HepG2 (cell line): ENCODE results near the gene TMEM250. TPM values are rescaled to one million over a fixed set of nuclear protein-coding genes. Genes with fewer than 3 reads are reported as not detected.

Experiments
- DNMT1 ChIP-seq: sonication (generic); formaldehyde crosslinking; IDR thresholded peaks from 2 replicates; pipeline ENCODE4 v1.5.1; 2020; ENCODE audit warnings: mild to moderate bottlenecking, missing genetic modification reagents
- E2F1 ChIP-seq: sonication (generic); formaldehyde crosslinking; IDR thresholded peaks from 2 replicates; pipeline ENCODE4 v1.5.0; 2020; ENCODE audit warnings: missing genetic modification reagents
- E2F2 ChIP-seq: sonication (generic); formaldehyde crosslinking; IDR thresholded peaks from 2 replicates; pipeline ENCODE4 v1.4.0; 2020; ENCODE audit warnings: missing genetic modification reagents, borderline replicate concordance
- HNRNPUL1 ChIP-seq: fragments of 200-400 bp; formaldehyde crosslinking; IDR thresholded peaks from 2 replicates; pipeline ENCODE4 v1.6.1; 2017; ENCODE audit warnings: low read depth, mild to moderate bottlenecking, low read length, moderate library complexity
- MAFF ChIP-seq: IDR thresholded peaks from 2 replicates; pipeline ENCODE4 v1.6.1; 2011; ENCODE audit warnings: low read depth, low read length, improper control_type of control experiment
- ZBTB40 ChIP-seq, 2 experiments: fragments of 450-650 bp in 1 of 2; sonication (generic) in 1 of 2; formaldehyde crosslinking in 1 of 2; IDR thresholded peaks; 2 replicates each; pipeline versions ENCODE4 v1.6.1 to v1.8.0; 2016 to 2022; ENCODE audit warnings: antibody characterized with exemption in 1 of 2, mild to moderate bottlenecking in 1 of 2, missing genetic modification reagents in 1 of 2
- ZBTB44 ChIP-seq: sonication (generic); formaldehyde crosslinking; IDR thresholded peaks from 2 replicates; pipeline ENCODE4 v1.4.0; 2020; ENCODE audit warnings: missing genetic modification reagents
- ZGPAT ChIP-seq: IDR thresholded peaks from 2 replicates; pipeline ENCODE4 v1.6.1; 2016; ENCODE audit warnings: mild to moderate bottlenecking
- ZNF367 ChIP-seq: sonication (generic); formaldehyde crosslinking; IDR thresholded peaks from 2 replicates; pipeline ENCODE4 v1.4.0; 2020; ENCODE audit warnings: missing genetic modification reagents, borderline replicate concordance
- ZSCAN9 ChIP-seq: IDR thresholded peaks from 2 replicates; pipeline ENCODE4 v1.6.1; 2016; ENCODE audit warnings: borderline replicate concordance
- polyA plus RNA-seq, 8 experiments: library from polyadenylated mRNA; depleted of rRNA in 3 of 8; stranded (reverse) in 7 of 8; unstranded in 1 of 8; fragments of >200 nt; fragmentation: Illumina TruSeq in 4 of 8; extraction: Trizol in 4 of 8; gene quantifications; 2 replicates each; pipeline versions ENCODE4 v1.2.1 to v1.2.3, GENCODE V29; 2011 to 2016; ENCODE audit warnings: low read depth in 4 of 8, missing spikeins in 1 of 8, mixed read lengths in 1 of 8; ENCODE audit not compliant: insufficient read depth in 1 of 8
- total RNA-seq, 5 experiments: library from RNA; depleted of rRNA; stranded (reverse); fragments of >200 nt; fragmentation: Illumina TruSeq; extraction: Trizol; gene quantifications; 2 replicates each; pipeline ENCODE4 v1.2.3, GENCODE V29; 2016; ENCODE audit warnings: low read depth in 1 of 5

TMEM250 gene
- total and polyA plus RNA-seq, 2 of the 13 experiments (the other 11 are each of a cell fraction or from before 2014, with no cell fraction given) = 5.5 to 13.9 TPM

- TF ChIP-seq E2F2 (CRISPR knock-in tag) (0 out of 2 replicates have a peak, but pooled peaks have one; percentile 57), ZSCAN9 (CRISPR knock-in tag) (0 out of 2 replicates have a peak, but pooled peaks have one; percentile 40), DNMT1 (no peak), ZGPAT (CRISPR knock-in tag) (peak; percentile 17; the same call in 1 of the 2 replicates), HNRNPUL1 (no peak), E2F1 (CRISPR knock-in tag) (no peak; the same call in 1 of the 2 replicates), MAFF (no peak), ZNF367 (CRISPR knock-in tag) (no peak), ZBTB44 (CRISPR knock-in tag) (no peak), ZBTB40 (IDR thresholded peaks at IDR 0.05) (no peak), ZBTB40 (CRISPR knock-in tag; IDR thresholded peaks at IDR 0.05) (no peak)
Measured at GRCh38 chr9:136093995-136094881, 24.4 kb downstream of the TMEM250 start (continued).
